ENCODE results near the gene DOK6.
A peak's percentile ranks its signal among the peaks of the same experiment; 100 is the strongest.

The DOK6 gene

GRCh38 chr18:69444221-69444620 lies 43.5 kb downstream of the DOK6 start:
- DNase-seq: no peak

GRCh38 chr18:69447886-69448285 lies 47.2 kb downstream of the DOK6 start:
- DNase-seq: no peak

GRCh38 chr18:69455125-69455524 lies 54.4 kb downstream of the DOK6 start:
- no peak for DNase-seq

DNA sequence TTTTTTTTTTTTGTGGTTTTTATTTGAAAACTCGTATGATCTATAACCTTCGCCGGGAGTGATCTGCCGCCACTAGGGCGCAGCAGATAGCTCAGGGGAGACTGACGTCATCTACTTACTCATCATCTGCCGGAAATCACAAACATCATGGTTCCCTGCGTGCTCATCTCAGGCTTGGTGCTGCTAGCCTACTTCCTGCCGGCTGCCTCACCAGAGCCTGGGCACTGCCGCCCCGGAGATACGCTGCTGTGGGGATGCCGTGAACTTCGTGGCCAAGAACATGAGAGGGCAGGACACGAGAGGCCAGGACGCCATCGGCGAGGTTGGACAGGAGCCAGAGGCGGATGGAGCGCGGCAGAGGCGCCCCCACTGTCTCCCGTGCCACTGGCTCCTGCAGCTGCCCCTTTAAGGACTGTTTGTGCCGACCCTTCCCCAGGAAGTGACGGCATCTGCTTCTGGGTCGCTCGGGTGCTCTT lies 68.8 kb downstream of the DOK6 start:
- peak; percentile 15 for DNase-seq

- DNase-seq: no peak
Measured at GRCh38 chr18:69480460-69480859, 79.8 kb downstream of the DOK6 start.

- no peak for DNase-seq
Measured at GRCh38 chr18:69483574-69483973, 82.9 kb downstream of the DOK6 start.

GRCh38 chr18:69484699-69485396 lies 84.2 kb downstream of the DOK6 start:
- DNase-seq: no peak

- no peak for DNase-seq
Measured at GRCh38 chr18:69487488-69488394, 87.1 kb downstream of the DOK6 start.

- DNase-seq: no peak
Measured at GRCh38 chr18:69490072-69490471, 89.4 kb downstream of the DOK6 start.

DNA sequence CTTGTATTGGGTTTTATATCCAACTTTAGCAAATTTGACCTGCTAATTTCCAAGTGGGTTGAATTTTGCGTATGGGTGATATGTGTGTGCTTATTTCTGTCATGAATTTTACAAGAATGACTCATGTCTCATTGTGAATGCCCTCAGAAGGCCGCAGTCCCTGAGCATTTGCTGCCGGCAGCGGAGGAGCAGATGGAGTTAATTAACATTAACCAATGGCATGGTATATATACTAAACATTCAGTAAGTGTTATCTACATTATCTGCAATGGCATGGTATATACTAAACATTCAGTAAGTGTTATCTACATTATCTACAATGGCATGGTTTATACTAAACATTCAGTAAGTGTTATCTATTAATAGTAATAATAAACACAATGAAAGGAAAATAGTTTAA lies 90.1 kb downstream of the DOK6 start:
- no peak for DNase-seq

DNA sequence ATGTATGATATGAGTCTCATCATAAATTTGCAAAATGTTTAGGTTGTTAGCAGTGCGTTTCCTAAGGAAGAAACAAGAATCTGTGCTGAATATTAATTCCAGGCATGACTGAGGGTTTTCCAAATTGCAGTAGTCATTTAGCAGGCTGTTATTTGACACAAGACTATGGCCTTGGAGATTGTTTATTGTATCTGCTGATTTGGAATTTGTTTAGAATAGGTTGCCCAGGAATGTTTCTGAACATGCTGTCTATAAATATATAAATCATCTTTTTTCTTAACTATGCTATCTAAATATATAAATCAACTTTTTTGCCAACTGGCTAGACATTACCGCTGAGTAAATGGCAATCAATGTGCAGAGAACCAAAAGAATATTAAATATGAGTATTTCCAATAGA lies 90.9 kb downstream of the DOK6 start:
- DNase-seq: no peak

GRCh38 chr18:69492861-69493260 lies 92.2 kb downstream of the DOK6 start:
- no peak for DNase-seq

DNA sequence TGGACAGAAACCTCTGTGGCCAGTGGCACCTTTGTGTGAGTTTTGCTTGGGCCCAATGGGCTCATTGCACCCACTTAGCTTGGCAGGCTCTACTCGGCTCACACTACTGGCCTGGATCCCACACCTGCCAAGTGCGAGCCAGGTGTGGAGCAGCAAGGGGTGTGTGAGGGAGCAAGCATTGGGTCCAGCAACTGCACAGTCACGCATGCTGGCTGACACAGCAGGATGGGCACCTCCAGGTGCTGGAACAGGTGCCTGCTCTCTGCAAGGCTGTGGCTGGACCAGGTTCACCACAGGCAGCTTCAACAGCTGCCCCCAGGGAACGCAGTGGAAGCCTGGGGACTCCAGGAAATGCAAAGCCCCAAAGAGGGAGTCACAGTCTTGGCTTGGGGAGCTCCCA lies 94.2 kb downstream of the DOK6 start:
- DNase-seq: no peak

- no peak for DNase-seq
Measured at GRCh38 chr18:69495338-69495737, 94.7 kb downstream of the DOK6 start.

DNA sequence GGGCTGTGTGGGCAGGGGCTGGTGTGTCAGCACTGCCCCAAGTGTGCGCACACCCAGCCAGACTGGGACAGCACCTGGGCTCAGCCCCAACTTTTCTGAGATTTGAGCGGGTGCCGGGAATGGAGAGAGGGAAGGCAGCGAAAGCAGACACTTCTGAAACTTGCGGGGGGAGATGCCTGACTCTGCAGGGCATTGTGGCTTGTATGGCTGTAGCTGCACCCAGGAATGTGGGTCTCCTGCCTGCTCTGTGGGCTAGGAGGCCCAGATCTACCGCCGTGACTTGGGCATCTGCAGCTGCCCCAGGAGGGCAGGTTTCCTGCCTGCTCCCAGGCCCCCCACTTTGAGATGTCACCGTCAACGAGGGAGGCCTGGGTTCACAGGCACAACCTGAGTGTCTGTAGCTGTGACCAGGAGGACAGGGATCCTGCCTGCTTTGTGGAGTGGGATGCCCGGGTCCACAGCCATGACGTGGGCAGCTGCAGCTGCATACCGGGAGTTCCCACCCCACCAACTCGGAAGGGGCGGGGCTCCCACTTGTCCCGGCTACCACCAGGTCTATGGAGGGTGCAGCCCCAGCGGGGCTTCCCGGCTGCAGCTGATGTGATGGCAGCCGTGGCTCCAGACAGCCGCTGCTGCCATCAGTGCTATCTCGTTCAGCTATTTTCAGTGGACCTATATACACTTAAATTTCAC lies 95.3 kb downstream of the DOK6 start:
- no peak for DNase-seq

DNA sequence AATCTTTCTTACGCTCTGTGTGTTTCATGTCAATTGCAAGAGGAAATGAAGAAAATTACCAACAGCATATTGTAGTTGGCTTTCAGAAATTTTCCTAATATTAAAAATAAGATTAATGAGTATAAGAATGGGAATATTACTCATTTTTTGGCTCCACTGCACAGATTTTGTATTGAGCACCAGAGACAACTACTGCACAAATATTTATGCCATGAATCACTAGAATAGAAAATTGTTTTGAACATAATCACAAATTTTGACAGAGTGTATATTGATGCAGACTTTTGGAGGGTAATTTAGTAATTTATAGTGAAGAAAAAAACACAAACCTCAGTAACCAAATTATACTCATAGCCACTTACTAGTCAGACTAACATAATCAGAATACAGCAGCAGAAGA lies 118.3 kb downstream of the DOK6 start:
- no peak for DNase-seq

DNA sequence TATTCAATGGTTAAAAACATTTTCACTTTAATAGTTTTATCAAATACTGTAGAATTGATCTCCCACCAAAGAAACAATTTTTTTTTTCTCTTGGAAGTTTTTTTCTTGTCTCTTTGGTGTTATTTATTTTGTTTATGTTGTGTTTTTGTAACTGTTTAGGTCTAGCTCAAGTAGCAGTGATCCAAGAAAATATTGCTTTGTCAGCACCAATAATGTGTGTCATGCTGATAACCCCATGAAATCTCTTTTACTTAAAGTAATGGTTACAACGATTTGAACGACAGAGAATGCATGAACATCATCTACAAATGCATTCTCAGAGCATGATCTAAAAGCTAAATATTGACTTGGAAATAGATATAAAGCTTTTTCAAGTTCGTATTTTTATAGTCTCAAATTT lies 122.9 kb downstream of the DOK6 start:
- DNase-seq: no peak

DNA sequence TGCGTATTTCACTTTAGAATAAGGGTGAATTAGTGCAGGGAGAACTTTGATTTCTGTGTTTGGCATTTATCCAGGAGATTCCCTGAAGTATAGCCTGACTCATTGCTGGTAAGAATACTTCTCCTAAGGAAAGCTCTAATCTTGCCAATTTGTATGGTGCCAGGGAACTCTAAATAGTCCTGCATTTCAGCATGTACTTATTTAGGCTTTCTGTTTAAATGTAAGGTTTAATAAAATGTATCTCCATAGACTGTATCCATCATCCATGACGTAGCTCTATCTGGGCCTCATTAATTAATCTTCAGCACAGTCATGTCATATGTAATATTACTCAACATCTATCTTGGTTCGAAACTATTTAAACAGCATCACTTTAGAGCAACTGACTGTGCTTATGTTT lies 127.7 kb downstream of the DOK6 start:
- DNase-seq: no peak

DNA sequence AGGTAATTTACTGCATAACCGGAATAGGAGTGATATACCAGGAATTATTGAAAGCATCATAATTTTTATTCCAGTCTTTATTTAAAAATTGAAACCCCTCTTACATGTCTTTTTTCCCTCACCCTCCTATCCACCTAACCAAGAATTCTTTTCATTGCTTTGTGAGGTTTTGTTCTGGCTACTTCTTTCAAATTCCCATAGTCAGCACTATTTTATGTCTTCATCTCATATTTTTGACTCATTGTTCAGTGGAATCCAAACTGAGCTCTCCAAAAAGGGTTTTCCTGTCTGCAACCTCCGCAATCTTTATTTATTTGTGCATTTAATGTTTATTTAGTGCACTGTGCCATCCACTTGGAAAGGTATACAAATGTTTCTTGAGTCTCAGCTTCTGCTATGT lies 128.5 kb downstream of the DOK6 start:
- no peak for DNase-seq

DNA sequence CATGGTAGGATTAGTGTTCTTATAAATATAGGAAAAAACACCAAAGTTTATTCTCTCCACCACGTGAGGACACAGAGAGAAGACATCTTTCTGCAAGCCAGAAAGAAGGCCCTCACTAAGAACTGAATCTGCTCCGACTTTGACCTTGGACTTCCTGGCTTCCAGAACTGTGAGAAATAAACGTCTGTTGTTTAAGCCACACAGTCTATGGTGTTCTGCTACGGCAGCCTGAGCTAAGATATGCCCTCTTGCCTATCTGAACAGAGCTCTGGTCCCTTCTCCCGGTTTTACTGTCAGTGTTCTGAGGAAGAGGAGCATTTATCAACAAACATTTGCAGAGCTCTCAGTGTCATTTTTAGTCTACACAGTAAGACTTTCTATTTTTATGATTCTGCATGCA lies 131.3 kb downstream of the DOK6 start:
- no peak for DNase-seq

DNA sequence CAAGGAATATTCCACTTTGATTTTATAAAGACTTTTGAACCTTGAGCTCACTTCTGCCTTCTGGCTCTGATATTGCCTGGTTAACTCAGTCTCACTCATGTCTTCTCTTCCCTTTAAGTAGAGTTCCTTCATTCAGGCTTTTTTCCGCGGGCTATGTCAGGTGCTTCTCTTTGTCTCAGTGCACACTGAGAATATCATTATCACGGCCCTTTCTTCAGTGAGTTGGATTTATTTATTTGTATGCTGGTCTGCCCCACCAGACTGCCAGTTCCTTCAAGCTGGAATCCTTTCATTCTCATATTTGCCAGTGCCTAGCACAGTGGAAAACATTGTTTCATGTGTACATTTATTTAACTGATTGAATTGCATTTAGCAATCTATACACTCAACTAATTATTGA lies 136.5 kb downstream of the DOK6 start:
- no peak for DNase-seq

DNA sequence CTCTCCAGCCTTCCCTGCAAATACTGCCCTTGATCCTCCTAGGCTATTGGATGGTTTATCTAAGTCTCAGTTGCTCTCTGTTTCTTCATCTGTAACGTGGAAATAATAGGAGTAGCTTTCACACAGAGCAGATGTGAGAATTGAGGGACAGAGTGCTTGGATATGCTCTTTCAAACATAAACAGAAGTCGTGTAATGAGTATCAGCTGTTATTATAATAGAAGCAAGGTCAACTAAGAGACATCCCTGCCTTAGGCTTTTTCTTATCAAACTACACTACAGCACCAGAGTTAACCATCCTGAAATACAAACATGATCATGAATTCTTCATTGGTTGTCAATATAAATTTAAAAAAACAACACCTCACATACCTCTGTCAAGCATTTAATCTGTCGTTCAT lies 138.2 kb downstream of the DOK6 start:
- DNase-seq: no peak

- no peak for DNase-seq
Measured at GRCh38 chr18:69539404-69539803, 138.7 kb downstream of the DOK6 start.

DNA sequence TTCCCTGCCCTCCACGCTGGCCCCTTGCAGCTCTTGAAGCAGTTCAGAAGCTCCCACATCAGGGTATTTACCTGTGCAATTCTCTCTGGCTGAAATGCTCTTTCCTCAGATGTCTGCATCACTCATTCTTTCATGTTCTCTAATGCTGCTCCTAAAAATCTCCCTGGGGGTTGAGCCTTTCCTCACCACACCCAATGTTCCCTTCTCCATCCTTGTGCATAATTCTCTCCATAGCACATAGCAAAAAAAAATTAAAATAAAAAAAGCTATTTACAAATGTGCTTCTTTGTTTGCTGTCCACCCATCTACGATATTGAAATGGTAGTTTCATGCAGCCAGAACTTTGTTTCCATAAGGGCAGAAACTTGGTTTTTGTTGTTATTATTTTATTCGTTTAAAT lies 155.5 kb downstream of the DOK6 start:
- DNase-seq: no peak

Measured in suppressor macrophage treated with lipopolysaccharide for 4 hours (primary cell).